Neural progenitor cell (in vitro differentiated cells): Measurements from ENCODE around the gene SALL3. TPM values are rescaled to one million over a fixed set of nuclear protein-coding genes. Genes with fewer than 3 reads are reported as not detected.

Source experiments
- DNase-seq: peaks from one replicate; pipeline ENCODE4 v3.0.0-alpha.2; 2016; ENCODE audit warnings: low spot score
- H2AFZ ChIP-seq: fragments of 200-600 bp; sonication (generic); replicated peaks from 2 replicates; pipeline ENCODE4 v1.6.1; 2016; ENCODE audit warnings: antibody characterized with exemption
- H3F3A ChIP-seq: fragments of 200-600 bp; sonication (generic); 2 replicates; pipeline ENCODE4 v1.6.1; 2016; ENCODE audit warnings: antibody characterized with exemption, low read depth
- H3K27ac ChIP-seq: fragments of 200-600 bp; sonication (generic); 2 replicates; pipeline ENCODE4 v1.5.1; 2016; ENCODE audit warnings: mild to moderate bottlenecking
- H3K27me3 ChIP-seq: fragments of 200-600 bp; sonication (generic); 2 replicates; pipeline ENCODE4 v1.6.1; 2016; ENCODE audit warnings: mild to moderate bottlenecking, moderate library complexity
- H3K36me3 ChIP-seq: fragments of 200-600 bp; sonication (generic); 2 replicates; pipeline ENCODE4 v1.5.1; 2016
- H3K4me1 ChIP-seq: fragments of 200-600 bp; sonication (generic); 2 replicates; pipeline ENCODE4 v1.6.1; 2016; ENCODE audit warnings: mixed run types
- H3K4me2 ChIP-seq: fragments of 200-600 bp; sonication (generic); 2 replicates; pipeline ENCODE4 v1.6.1; 2016
- H3K4me3 ChIP-seq: fragments of 200-600 bp; sonication (generic); 2 replicates; pipeline ENCODE4 v1.5.1; 2016
- H3K79me2 ChIP-seq: fragments of 200-600 bp; sonication (generic); 2 replicates; pipeline ENCODE4 v1.6.1; 2016; ENCODE audit warnings: low read depth
- H3K9ac ChIP-seq: fragments of 200-600 bp; sonication (generic); 2 replicates; pipeline ENCODE4 v1.6.1; 2016
- H3K9me3 ChIP-seq: fragments of 200-600 bp; sonication (generic); 2 replicates; pipeline ENCODE4 v1.5.1; 2016; ENCODE audit warnings: low read depth
- H4K20me1 ChIP-seq: fragments of 200-600 bp; sonication (generic); 2 replicates; pipeline ENCODE4 v1.6.1; 2016; ENCODE audit warnings: low read depth
- H3K27ac Mint-ChIP-seq: 3 replicates; pipeline ENCODE4 v1.8.0; 2021; ENCODE audit warnings: mixed read lengths
- H3K27me3 Mint-ChIP-seq: 2 replicates; pipeline ENCODE4 v1.8.0; 2022; ENCODE audit warnings: low read depth, mild to moderate bottlenecking, inconsistent platforms, moderate library complexity, mixed read lengths; ENCODE audit not compliant: insufficient read depth
- H3K36me3 Mint-ChIP-seq: 3 replicates; pipeline ENCODE4 v1.8.0; 2021; ENCODE audit warnings: mixed read lengths
- H3K4me1 Mint-ChIP-seq: 3 replicates; pipeline ENCODE4 v1.8.0; 2021; ENCODE audit warnings: mixed read lengths
- H3K4me3 Mint-ChIP-seq: 3 replicates; pipeline ENCODE4 v1.8.0; 2021; ENCODE audit warnings: mild to moderate bottlenecking, moderate library complexity, mixed read lengths
- H3K9me3 Mint-ChIP-seq: 3 replicates; pipeline ENCODE4 v1.8.0; 2020; ENCODE audit warnings: mixed read lengths
- CTCF ChIP-seq: fragments of 200-600 bp; sonication (generic); IDR thresholded peaks from 2 replicates; pipeline ENCODE4 v1.5.1; 2017; ENCODE audit warnings: antibody characterized with exemption, mild to moderate bottlenecking
- EZH2 ChIP-seq: fragments of 200-600 bp; sonication (generic); IDR thresholded peaks from 2 replicates; pipeline ENCODE4 v1.6.1; 2017; ENCODE audit warnings: antibody characterized with exemption, mild to moderate bottlenecking, moderate library complexity
- EZH2phosphoT487 ChIP-seq: fragments of 200-600 bp; sonication (generic); IDR thresholded peaks from 2 replicates; pipeline ENCODE4 v1.6.1; 2017; ENCODE audit warnings: antibody characterized with exemption
- total RNA-seq: library from RNA; depleted of rRNA; stranded (reverse); fragments of >200 nt; gene quantifications from 2 replicates; pipeline ENCODE4 v1.2.3, GENCODE V29; 2015; ENCODE audit warnings: low replicate concordance

SALL3 gene
- total RNA-seq, 1 donor from 2014 or later = 27.7 TPM

- Histone ChIP-seq H3K9ac (no peak overlapping the region), H3K36me3 (no peaks in the 10 kb centered on the region), H3K27me3 (no peaks in the 10 kb centered on the region), H3F3A (no peaks in the 10 kb centered on the region), H3K27ac (no peak overlapping the region), H2AFZ (no peak overlapping the region), H3K9me3 (no peaks in the 10 kb centered on the region), H4K20me1 (no peaks in the 10 kb centered on the region), H3K79me2 (no peaks in the 10 kb centered on the region), H3K4me2 (no peak overlapping the region), H3K4me1 (peaks cover 12% of the 10 kb centered on the region), H3K4me3 (no peak overlapping the region)
- no peaks in the 10 kb centered on the region for H3K4me1 Mint-ChIP-seq
- H3K4me3 Mint-ChIP-seq = no peak overlapping the region
- no peak for TF ChIP-seq CTCF
- TF ChIP-seq EZH2 = no peak
- no peak for TF ChIP-seq EZH2phosphoT487
- no peaks in the 10 kb centered on the region for H3K36me3 Mint-ChIP-seq
- H3K27ac Mint-ChIP-seq = no peak overlapping the region
- peaks cover 1% of the 10 kb centered on the region for H3K27me3 Mint-ChIP-seq
- H3K9me3 Mint-ChIP-seq = peaks cover 2% of the 10 kb centered on the region
- no peak for DNase-seq
Measured at GRCh38 chr18:78948221-78948620, 31.4 kb upstream of the SALL3 start.

DNA sequence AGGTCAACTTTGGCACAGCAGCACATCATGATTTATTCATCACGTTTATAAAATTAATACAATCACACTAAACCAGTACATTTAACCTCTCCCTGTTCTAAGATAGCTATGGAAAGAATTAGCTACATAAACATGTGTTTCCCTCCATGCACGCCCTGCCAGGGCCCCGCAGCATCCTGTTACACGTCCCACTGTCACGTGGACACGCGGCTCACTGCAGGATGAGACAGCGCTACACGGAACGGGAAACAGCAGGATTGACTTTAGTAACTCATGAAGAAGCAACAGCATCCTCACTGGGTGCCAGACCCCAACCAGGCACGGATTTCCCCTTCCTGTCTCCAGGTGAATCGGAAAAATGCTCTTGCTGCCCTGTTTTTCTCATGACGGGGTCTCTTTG lies 30.9 kb upstream of the SALL3 start:
- H3K27me3 ChIP-seq = no peaks in the 10 kb centered on the region
- no peaks in the 10 kb centered on the region for H3F3A ChIP-seq
- Mint-ChIP-seq H3K4me1 (no peaks in the 10 kb centered on the region), H3K27ac (no peak overlapping the region), H3K27me3 (peaks cover under 1% of the 10 kb centered on the region), H3K9me3 (peaks cover 2% of the 10 kb centered on the region), H3K36me3 (no peaks in the 10 kb centered on the region), H3K4me3 (no peak overlapping the region)
- H3K79me2 ChIP-seq = no peaks in the 10 kb centered on the region
- no peaks in the 10 kb centered on the region for H3K36me3 ChIP-seq
- no peak overlapping the region for H3K27ac ChIP-seq
- no peak overlapping the region for H3K4me3 ChIP-seq
- H3K4me1 ChIP-seq = peaks cover 12% of the 10 kb centered on the region
- no peaks in the 10 kb centered on the region for H4K20me1 ChIP-seq
- no peak overlapping the region for H3K9ac ChIP-seq
- H3K4me2 ChIP-seq = no peak overlapping the region
- H2AFZ ChIP-seq = no peak overlapping the region
- TF ChIP-seq EZH2phosphoT487 = no peak
- TF ChIP-seq EZH2 = no peak
- no peak for TF ChIP-seq CTCF
- no peak for DNase-seq
- H3K9me3 ChIP-seq = no peaks in the 10 kb centered on the region

- no peaks in the 10 kb centered on the region for H4K20me1 ChIP-seq
- no peak overlapping the region for H3K9ac ChIP-seq
- TF ChIP-seq CTCF (no peak), EZH2 (no peak), EZH2phosphoT487 (no peak)
- peaks cover 12% of the 10 kb centered on the region for H3K4me1 ChIP-seq
- no peaks in the 10 kb centered on the region for H3K27me3 ChIP-seq
- no peak overlapping the region for H3K4me2 ChIP-seq
- no peaks in the 10 kb centered on the region for H3K9me3 ChIP-seq
- H3K79me2 ChIP-seq = no peaks in the 10 kb centered on the region
- Mint-ChIP-seq H3K27ac (no peak overlapping the region), H3K27me3 (peaks cover 2% of the 10 kb centered on the region), H3K9me3 (peaks cover 2% of the 10 kb centered on the region), H3K36me3 (no peaks in the 10 kb centered on the region), H3K4me3 (no peak overlapping the region), H3K4me1 (no peaks in the 10 kb centered on the region)
- H3K27ac ChIP-seq = no peak overlapping the region
- H3K4me3 ChIP-seq = no peak overlapping the region
- no peak for DNase-seq
- no peaks in the 10 kb centered on the region for H3F3A ChIP-seq
- H3K36me3 ChIP-seq = no peaks in the 10 kb centered on the region
- H2AFZ ChIP-seq = no peak overlapping the region
Measured at GRCh38 chr18:78949216-78949615, 30.4 kb upstream of the SALL3 start.

DNA sequence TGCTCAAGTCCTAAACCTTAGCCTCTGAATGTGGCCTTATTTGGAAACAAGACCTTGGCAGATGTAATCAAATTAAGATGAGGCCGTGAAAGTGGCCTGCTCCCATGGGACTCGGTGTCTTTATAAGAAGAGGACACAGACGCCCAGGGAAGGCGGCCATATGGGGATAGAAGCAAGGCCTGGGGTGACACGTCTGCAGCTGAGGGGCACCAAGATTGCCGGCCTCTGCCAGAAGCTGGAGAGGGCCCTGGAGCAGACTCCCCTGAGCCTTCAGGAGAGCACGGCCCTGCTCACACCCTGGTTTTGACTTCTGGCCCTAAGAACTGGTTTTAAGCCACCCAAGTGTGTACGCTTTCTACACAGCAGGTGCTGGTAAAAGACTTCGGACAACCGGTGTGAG lies 29.2 kb upstream of the SALL3 start:
- Histone ChIP-seq H3K79me2 (no peaks in the 10 kb centered on the region), H3K27ac (no peak overlapping the region), H3K36me3 (no peaks in the 10 kb centered on the region), H3K27me3 (no peaks in the 10 kb centered on the region), H3F3A (no peaks in the 10 kb centered on the region), H3K9me3 (no peaks in the 10 kb centered on the region), H2AFZ (no peak overlapping the region), H3K4me2 (no peak overlapping the region), H4K20me1 (no peaks in the 10 kb centered on the region), H3K4me1 (peaks cover 12% of the 10 kb centered on the region), H3K4me3 (no peak overlapping the region), H3K9ac (no peak overlapping the region)
- Mint-ChIP-seq H3K4me3 (no peak overlapping the region), H3K9me3 (peaks cover 2% of the 10 kb centered on the region), H3K27me3 (peaks cover 2% of the 10 kb centered on the region), H3K27ac (no peak overlapping the region), H3K36me3 (no peaks in the 10 kb centered on the region), H3K4me1 (no peaks in the 10 kb centered on the region)
- TF ChIP-seq EZH2phosphoT487 (no peak), CTCF (no peak), EZH2 (no peak)
- no peak for DNase-seq
